ENCODE results near the gene GAGE12G.

GRCh38 chrX:49610718-49611310, 40.6 kb downstream of the GAGE12G start:
- no peak for TF ChIP-seq CTCF (IDR thresholded peaks at IDR 0.05)
- no peak for TF ChIP-seq EP300 (IDR thresholded peaks at IDR 0.05)
- no peak for TF ChIP-seq POLR2A (IDR thresholded peaks at IDR 0.05)
